Stimulated activated CD8-positive, alpha-beta memory T cell treated with anti-CD3 and anti-CD28 coated beads, Interleukin-12 subunit alpha, Interleukin-12 subunit beta, amount 100 ng/mL, for 1 hour (primary cell): ENCODE measurements around the gene HSPH1.

Experiments used
- DNase-seq: peaks from one replicate; pipeline ENCODE4 v3.0.0-alpha.2; 2020; ENCODE audit warnings: low read depth

Gene HSPH1

DNA sequence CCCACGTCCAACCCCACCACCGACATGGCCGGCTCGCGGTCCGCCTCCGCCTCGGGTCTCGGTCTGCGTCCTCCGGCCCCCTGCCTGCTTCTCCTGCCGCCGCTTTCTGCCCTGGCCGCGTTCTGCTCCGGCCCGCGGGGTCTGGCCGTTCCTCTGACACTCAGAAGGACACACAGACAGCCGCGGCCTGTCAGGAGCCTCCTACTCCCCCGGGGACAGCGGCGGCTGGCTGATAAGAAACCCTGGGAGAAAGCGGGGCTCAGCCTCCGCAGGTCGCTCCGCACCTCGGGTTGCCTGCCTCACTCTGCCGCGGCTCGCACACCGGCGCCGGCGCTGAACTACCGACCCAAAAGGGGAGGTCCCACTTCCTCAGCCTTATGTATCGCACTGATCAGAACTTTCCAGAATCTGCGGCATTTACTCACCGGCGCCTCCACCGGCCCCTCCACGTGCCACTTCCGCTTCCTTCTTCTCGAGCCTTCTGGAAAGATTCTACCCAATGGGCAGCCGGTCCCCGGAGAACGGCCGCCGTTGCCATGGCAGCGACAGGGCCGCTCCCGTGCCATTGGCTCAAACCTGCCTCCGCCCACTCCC is at the start of gene HSPH1:
TSS of gene HSPH1 (minus strand) at position 348 of the 594 bp plus-strand sequence. CDS start at position 26, 322 bp downstream.
- peak; percentile 99 for DNase-seq

DNA sequence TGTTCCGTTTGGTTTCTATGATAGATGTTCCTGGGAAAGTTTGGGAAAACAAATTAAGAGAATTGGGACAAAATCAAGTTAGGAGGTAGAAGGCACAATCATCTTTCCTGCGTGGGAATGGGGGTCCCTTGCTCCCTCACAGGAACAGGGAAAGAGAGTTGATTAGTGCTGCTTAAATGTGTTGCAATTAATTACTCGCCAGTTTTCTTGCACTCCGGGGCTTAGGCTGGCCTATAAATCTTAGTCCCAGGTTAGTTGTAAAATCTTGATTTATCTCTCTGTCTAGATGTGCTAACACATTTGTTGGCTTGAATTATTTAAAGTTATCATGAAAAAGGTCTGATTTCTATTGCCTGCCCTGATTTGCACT is 48.1 kb upstream of the HSPH1 start:
- DNase-seq, result no peak

DNA sequence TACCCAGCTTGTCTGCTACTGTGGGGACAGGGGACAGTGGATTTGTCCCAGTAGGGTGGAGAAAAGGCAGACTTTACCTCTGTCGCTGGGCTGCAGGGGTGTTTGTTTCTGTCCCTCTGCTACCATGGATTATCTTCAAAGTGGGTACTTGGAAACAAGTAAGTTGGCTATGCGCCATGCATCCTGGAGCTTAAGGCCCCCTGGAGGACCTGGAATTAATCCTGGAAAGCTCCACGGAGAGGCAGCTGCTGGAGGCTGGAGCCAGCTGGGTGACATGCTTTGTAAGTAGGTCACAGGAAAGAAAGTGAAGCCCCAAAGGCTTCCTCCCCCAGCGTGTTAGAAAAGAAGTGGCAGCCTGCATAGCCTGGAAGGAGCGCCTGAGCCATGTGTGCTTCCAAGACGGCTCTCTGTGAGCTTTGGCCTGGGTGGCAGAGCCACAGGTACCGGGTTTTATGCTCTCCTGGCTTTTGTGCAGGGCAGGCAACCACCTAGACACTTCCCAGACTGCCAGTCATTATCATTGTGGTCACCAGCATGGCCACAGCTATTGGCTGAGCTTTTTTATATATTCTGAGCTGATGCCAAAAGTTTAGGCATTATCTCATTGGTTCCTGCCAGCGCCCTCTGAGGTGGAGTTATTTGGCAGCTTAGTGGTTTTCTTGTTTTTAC is 47.6 kb upstream of the HSPH1 start:
- no peak for DNase-seq

DNA sequence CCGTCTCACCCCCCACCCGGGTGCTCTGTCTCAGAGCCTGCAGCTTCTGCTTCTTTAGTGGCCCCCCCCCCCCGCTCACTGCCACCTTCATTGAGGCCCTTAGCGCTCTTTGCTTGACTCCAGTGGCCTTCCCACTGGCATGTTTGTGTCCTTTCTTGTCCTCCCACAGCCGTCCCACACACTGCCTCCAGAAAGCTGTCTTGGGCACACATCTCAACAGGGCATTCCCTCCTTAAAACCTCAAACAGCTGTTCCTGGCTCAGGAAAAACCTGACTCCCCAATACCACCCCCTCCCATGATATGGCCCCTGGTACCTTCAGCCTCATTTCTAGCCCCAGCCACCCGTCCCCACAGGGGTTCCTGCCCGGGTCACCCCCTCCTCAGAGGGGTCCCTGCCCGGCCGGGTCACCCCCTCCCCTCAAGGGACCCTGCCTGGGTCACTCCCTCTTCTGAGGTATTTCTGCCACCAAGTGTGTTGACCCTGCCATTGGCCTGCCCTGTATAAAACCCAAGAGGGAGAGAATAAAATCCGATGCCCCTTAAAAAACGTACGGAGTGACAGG is 46.9 kb upstream of the HSPH1 start:
- DNase-seq, result no peak

DNA sequence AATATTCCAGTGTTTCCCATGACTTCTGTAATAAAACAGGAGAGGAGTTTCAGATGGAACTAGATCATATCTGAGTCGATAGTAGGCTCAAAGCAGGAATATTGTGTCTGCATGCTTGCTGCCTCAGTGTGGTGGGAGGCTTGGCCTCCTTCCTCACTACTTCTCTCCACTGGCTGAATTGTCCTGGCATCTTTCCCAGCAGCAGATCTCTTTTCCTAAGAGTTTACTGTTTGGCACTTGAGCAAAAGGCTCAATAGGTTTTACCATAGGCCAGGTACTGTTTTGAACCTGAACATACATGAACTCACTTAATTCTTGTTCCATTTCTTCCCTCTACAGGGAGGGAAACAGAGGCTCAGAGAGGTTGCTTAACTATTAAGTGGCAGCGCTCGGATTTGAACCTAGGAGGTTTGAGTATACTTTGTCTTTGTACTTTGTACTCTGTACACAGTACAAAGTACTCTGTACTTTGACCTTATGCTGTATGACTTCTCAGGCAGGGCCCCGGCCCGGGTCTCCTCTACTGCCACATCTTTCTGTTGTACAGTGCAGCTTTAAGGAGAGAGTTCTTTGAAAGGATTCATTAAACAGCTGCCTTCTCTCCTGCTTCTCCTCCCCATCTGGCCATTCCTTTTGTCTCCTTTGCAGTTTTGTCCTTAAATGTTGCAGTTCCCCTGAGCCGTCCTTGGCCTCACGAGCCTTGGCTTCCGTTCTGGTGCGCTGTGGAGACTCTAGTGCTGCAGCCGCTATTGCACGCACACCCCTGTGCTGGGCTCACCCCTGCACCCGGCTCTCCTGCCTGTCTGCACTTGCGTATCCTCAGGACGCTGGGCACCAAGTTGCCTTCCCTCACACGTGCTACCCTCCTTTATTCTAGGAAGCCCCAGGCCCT is 46.2 kb upstream of the HSPH1 start:
- no peak for DNase-seq

DNA sequence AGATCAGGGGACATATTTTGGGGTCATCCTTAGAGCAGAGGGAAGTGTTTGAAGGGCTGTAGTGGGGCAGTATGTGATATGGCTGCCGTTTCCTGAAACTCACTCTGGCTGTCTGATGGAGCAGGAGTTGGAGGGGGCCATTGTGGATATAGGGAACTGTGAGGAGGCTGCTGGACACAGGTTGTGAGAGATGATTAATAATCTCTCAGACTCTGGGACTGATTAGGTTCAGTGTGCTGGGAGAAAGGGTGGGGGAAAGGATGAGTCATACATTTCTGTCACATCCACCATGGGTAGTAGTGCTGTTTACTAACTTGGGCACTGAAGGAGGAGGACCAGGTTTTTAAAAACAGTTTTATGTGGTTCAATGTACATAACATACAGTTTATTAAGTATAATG is 42.9 kb upstream of the HSPH1 start:
- DNase-seq, result no peak

DNA sequence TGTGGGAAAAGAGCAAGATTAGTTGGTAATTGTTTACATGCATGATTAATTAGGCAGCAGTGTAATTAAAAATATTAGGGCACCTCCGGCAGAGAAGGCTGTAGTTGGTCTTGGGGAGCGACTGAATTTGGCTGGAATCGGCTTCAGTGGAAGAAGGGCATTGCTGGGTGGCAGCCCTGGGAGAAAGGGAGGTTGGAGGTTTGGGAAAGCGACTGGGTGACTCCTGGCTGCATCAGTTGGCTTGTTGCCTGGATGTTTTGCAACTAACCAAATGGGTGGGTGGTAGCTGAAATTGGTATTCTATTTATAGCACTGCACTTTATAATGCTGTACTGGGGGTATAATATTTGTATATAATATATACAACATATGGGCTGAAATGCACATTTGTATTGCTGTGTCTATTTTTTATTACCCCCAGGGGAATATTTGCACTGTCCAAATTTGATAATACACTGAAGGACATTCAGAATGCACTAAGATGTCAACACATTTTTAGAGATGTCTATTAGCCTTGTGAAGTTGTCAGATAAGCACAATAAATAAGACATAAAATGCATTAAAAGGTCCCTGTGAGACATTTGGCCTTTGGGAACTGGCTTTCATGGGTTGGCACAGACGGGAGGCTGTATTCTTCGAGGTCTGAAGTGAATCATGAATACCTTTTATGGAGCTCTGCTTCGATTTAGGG is 39.8 kb upstream of the HSPH1 start:
- DNase-seq, result no peak

DNA sequence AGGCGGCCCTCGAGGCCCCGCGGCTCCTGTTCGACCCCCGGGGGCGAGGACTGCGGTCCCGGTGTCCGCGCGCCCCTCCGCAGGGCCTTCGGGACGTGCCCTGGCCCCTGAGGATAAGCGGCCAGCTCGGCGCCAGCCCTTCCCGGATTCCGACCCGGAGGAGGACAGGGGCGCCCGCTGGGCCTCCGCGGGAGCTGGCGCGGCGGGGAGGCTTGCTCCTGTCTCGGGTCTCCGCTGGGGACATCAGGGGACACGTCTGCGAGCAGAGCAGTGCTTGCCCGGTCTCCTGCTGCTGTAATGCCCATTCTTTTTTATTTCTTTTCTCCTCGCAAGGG is 38.9 kb upstream of the HSPH1 start:
- peak; percentile 23 for DNase-seq

DNA sequence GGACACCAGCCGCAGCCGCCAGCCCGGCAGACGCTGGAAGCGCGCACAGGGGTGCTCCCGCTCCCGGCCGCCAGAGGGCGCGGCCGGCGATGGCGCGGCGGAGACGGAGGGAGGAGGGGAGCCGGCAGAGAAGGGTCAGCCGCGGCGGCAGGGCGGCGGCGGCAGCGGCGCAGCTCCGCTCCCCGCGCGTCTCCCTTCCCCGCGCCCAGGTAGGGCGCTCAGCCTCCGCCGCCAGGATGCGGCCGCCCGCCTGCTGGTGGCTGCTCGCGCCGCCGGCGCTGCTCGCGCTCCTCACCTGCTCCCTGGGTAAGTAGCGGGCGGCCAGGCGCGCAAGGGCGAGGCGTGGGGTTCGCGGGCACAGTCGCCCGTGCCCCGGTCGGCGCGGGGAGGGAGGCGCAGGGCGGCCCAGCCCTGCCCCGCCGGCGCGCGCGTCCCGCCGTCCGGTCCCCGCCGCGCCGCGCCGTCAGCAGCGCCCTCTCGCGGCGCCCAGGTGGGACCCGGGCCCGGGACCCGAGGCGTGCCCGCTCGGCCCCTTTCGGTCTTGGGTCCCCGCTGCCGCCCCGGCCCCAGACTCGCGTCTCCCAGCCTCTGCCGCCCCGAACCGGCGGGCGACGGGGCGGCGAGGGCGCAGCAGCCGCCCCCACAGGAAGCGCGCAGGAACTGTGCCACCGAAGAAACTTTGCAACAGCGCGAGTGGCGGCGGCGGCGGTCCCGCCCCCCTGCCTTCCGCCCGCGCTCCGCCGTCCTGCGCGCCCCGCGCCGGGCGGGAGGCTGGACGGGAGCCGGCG is 38.3 kb upstream of the HSPH1 start, which contains the start of gene B3GLCT:
TSS of gene B3GLCT (plus strand) at position 127 of the 788 bp plus-strand sequence. CDS start at position 237, 110 bp downstream.
- peak; percentile 63 for DNase-seq

DNA sequence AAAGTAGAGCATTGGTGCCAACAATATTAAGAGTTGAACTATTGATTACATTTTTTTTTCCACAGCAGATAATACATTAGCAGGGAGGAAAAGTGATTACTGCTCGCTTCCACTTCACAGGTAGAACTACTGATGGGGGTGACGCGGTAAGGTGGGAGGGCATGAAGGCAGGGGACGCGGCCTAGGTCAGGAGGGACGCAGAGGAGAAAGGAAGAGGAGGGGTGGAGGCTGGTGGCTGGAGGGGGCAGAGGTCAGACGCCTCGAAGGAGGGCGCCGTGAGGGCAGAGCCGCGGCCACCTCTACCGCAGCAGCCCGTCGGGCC is 37.8 kb upstream of the HSPH1 start:
- no peak for DNase-seq

DNA sequence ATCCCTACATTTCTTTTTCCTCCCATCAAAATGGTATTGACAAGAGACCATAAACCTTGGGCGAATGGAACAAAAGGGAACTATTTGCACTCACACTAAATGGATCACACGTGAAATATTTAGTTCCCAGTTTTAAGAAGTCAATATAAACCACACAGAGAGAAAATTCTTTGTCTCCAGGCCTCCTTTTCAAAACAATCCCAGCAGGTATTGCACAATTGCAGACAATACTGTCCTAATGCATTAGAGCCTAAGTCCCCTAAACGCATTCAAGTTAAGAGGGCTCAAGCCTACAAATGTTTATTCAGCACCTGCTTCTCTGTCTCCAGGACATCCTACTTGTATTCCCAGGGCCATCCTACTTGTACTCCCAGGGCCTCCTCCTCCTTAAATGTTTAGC is 36.8 kb upstream of the HSPH1 start:
- no peak for DNase-seq

DNA sequence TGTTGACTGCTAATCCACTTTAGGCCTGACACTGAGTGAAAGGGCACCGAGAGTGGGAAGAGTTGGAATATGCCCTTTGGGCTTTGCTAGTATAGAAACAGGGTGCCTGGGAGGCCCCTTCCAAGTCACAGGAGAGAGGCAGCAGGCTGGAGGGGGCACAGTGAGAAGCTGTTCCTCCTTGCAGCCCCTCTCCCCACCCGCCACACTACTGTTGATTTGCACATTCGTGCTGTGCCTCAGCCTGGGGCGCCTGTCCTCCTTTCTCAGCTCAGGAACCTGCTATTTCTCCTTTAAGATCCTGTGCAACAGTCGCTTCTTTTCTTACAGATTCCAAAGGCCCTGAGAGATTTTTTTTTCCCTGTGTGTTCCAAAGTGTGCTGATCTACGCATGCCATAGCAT is 35.3 kb upstream of the HSPH1 start:
- DNase-seq, result no peak

DNA sequence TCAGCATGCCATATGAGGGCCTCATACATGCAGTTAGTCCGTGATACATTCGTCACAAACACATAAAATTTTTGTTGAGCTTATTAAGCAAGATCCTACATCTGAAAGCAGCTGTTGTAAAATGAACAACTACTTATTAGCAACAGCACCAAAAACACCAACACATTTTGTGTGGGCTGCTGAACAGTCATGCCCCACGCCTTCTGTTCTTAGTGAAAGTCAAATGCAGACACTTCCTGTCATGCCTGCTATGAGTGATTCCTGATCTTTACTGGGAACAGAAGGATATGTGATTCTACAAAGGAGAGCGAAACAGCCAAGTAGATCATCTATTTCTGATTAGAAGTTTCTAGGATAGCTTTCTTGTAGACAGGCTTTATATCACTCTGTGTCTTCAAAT is 33.9 kb upstream of the HSPH1 start:
- no peak for DNase-seq

DNA sequence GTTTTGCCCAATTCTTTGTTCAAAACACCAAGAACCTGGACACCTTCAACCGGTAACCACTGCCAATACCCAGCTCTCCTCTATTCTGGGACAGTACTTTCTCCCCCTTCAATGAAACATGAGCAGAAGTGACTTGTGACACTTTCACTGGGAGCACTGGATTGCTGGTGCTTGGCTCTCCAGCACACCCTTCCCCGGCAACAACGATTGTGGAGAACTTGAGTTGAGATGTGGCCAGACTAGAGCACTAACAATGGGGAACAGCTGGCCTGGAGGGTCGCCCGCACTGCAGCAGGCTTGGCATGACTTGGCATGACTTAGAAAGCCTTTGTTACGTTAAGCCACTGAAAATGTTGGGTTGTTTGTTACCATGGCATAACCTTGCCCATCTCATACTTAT is 30.6 kb upstream of the HSPH1 start:
- no peak for DNase-seq

DNA sequence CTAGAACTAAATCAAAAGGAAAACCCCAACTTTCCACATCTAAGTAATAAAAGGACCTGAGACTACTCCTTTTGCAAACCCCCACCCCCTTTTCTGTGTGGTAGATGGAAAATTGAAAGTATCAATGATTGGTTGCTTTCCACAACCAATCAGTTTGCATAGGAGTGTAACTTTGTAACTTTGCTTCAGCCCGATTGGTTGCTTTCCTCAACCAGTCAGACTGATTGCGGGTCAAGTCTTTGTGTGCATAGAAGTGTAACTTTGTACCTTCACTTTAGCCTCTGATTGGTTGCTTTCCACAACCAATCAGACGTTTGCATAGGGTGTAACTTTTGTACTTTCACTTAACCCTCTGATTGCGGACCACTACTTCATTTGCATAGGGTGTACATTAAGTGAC is 30.0 kb upstream of the HSPH1 start:
- DNase-seq, result no peak

DNA sequence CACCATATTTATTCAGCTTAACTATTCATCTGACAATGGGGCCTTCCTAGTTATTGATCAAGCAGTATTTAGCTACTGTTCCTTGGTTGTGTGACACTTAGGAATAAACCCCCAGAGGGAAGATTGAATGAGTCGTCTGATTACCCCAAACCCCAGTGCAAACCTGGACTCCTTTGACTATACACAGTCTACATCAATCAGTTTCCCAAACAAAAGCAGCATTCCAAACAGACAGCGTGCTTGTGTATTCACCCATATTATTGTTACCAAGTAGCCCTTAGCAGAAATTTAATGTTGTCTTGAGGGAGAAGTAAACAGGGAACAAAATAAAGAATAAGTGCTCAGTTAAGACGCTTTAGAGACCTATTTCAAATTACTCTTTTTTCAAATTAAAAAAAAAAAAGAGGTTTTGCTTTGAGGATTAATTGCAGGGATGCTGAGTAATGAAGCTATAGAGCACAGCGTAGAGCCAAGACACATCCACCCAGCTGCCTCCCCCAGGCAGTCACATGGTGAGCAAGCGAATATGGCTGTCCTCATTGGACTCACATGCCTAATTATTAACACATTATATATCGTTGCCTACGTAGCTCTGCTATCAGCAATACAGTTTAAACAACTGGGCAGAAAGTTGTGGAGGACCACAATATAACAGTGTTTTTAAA is 23.4 kb upstream of the HSPH1 start:
- no peak for DNase-seq

DNA sequence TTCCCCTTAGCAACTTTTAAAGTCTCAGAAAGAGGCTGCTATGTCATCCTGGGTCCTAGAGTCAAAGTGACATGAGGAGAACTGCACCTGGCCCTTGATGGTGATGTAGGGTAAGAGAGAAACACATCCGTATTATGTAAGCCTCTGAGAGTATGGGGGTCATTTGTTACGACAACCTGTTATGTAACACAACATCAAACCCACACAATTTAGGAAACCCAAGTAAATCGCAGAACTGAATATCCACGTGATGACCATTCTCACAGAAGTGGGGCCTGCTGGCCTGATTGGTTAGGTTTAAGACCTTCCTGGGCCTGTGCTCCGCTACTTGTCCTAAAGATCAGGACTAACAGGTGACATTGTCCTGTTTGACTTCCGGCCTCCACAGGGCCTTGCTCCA is 22.7 kb upstream of the HSPH1 start:
- DNase-seq, result no peak

DNA sequence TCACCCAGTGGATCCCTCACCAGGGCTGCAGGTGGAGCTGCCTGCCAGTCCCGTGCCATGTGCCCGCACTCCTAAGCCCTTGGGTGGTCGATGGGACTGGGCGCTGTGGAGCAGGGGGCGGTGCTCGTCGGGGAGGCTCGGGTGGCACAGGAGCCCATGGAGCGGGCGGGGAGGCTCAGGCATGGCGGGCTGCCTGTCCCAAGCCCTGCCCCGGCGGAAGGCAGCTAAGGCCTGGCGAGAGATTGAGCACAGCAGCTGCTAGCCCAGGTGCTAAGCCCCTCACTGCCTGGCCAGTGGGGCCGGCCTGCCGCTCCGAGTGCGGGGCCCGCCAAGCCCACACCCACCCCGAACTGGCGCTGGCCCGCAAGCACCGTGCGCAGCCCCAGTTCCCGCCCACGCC is 21.3 kb upstream of the HSPH1 start:
- DNase-seq, result no peak

DNA sequence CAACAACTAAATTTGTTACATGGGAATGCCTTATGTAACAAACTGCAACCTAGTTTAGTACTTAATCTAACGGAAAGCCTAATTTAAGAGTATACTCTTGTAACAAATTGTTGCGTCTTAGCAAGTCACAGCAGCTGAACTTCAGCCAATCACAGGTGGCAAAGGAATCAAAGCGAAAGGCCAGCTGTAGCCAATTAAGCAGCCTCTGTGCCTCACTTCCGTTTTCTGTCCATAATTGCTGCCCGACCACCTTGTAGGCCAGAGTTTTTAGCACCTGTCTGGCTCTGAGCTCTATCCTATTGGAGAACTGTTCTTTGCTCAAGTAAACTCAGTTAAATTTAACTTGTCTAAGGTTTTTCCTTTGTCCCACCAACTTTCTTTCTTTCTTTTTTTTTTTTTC is 18.1 kb upstream of the HSPH1 start:
- no peak for DNase-seq

DNA sequence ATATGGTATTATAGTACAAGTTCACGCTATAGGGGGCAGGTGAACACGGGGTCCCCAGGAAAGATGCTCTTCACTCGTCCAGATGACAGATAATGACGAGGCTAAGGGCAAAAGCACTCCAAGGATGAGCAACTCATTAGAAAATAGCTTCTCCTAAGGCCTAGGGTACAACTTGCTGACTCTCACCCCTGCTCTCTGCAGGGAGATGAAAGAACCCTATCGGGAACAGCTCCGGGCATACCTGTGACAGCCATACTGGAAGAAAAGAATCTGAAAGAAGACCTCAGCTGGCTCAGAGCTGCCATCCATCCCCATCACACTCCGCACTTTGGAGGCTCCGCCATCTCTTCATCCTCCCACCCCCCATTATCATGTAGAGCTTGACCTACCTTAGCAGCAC is 17.5 kb upstream of the HSPH1 start:
- no peak for DNase-seq
